SK-N-SH (cell line): ENCODE data around the gene FNDC3B. TPM values are rescaled to one million over a fixed set of nuclear protein-coding genes. Genes with fewer than 3 reads are reported as not detected.
A peak's percentile ranks its signal among the peaks of the same experiment; 100 is the strongest.

Experiments used
- CTCF ChIA-PET: fragments of 300-600, 350-600 bp; formaldehyde crosslinking; extraction: SDS; loops from one replicate; lab custom pipeline; 2021; lab: Yijun Ruan, JAX
- POLR2A ChIA-PET: fragments of 350-600 bp; sonication (Branson Sonifier 250); formaldehyde crosslinking; extraction: SDS; loops from one replicate; lab custom pipeline; 2020; ENCODE audit warnings: antibody characterized with exemption, inconsistent platforms; lab: Yijun Ruan, JAX
- DNase-seq: peaks from one replicate; pipeline ENCODE4 v3.0.0; 2012
- H2AFZ ChIP-seq: fragments of 200-600 bp; sonication (generic); 2 replicates; pipeline ENCODE4 v1.8.1; 2016; ENCODE audit warnings: antibody characterized with exemption, mild to moderate bottlenecking, low read depth
- H3F3A ChIP-seq: fragments of 200-600 bp; sonication (generic); replicated peaks from 2 replicates; pipeline ENCODE3; 2016; ENCODE audit warnings: antibody characterized with exemption, mild to moderate bottlenecking; ENCODE audit not compliant: insufficient read depth
- H3K27ac ChIP-seq, 2 experiments: fragments of 200-500 bp in 1 of 2; fragments of 200-600 bp in 1 of 2; sonication (Bioruptor generic) in 1 of 2; sonication (generic), shearing (Covaris generic) in 1 of 2; 2 replicates each; pipeline versions ENCODE4 v1.5.1 to v1.6.1; 2014 to 2016; ENCODE audit warnings: low read depth in 2 of 2, inconsistent platforms in 1 of 2, low read length in 1 of 2, mild to moderate bottlenecking in 1 of 2, mixed read lengths in 1 of 2
- H3K27me3 ChIP-seq: fragments of 200-600 bp; sonication (generic), shearing (Covaris generic); 2 replicates; pipeline ENCODE4 v1.6.1; 2016; ENCODE audit warnings: mixed run types; ENCODE audit not compliant: insufficient read depth
- H3K36me3 ChIP-seq, 2 experiments: fragments of 200-500 bp in 1 of 2; fragments of 200-600 bp in 1 of 2; sonication (Bioruptor generic) in 1 of 2; sonication (generic) in 1 of 2; replicated peaks in 1 of 2; 2 replicates each; pipeline versions ENCODE3 to v1.5.1; 2014 to 2016; ENCODE audit warnings: low read length in 1 of 2, mild to moderate bottlenecking in 1 of 2; ENCODE audit not compliant: insufficient read depth in 2 of 2, control insufficient read depth in 1 of 2
- H3K4me1 ChIP-seq, 2 experiments: fragments of 200-500 bp in 1 of 2; fragments of 200-600 bp in 1 of 2; sonication (Bioruptor generic) in 1 of 2; sonication (generic), shearing (Covaris generic) in 1 of 2; 2 replicates each; pipeline versions ENCODE4 v1.5.1 to v1.6.1; 2014 to 2016; ENCODE audit warnings: low read depth in 1 of 2, low read length in 1 of 2, mixed run types in 1 of 2; ENCODE audit not compliant: insufficient read depth in 2 of 2, control insufficient read depth in 1 of 2
- H3K4me2 ChIP-seq: fragments of 200-600 bp; sonication (generic), shearing (Covaris generic); 2 replicates; pipeline ENCODE4 v1.6.1; 2017; ENCODE audit warnings: mixed run types
- H3K4me3 ChIP-seq, 2 experiments: fragments of 200-500 bp in 1 of 2; fragments of 200-600 bp in 1 of 2; sonication (Bioruptor generic) in 1 of 2; sonication (generic), shearing (Covaris generic) in 1 of 2; 2 replicates each; pipeline versions ENCODE4 v1.5.1 to v1.8.1; 2014 to 2016; ENCODE audit warnings: low read depth in 2 of 2, inconsistent platforms in 1 of 2, low read length in 1 of 2, mild to moderate bottlenecking in 1 of 2, mixed read lengths in 1 of 2, moderate library complexity in 1 of 2
- H3K79me2 ChIP-seq: fragments of 200-600 bp; sonication (generic); 2 replicates; pipeline ENCODE4 v1.8.1; 2017; ENCODE audit warnings: mild to moderate bottlenecking; ENCODE audit not compliant: insufficient read depth
- H3K9ac ChIP-seq: fragments of 200-600 bp; sonication (generic); 2 replicates; pipeline ENCODE4 v1.6.1; 2017; ENCODE audit warnings: mixed run types
- H3K9me2 ChIP-seq: fragments of 200-600 bp; sonication (generic); 2 replicates; pipeline ENCODE4 v1.6.1; 2017; ENCODE audit warnings: mixed run types
- H3K9me3 ChIP-seq: fragments of 200-600 bp; sonication (generic); 2 replicates; pipeline ENCODE4 v1.6.1; 2017; ENCODE audit warnings: mixed run types, mild to moderate bottlenecking, moderate library complexity
- H4K20me1 ChIP-seq: fragments of 200-600 bp; sonication (generic); 2 replicates; pipeline ENCODE4 v1.6.1; 2017; ENCODE audit warnings: mild to moderate bottlenecking, mixed run types; ENCODE audit not compliant: insufficient read depth
- CHD2 ChIP-seq: fragments of 150-350 bp; IDR thresholded peaks from 2 replicates; pipeline ENCODE4 v1.6.1; 2018; ENCODE audit warnings: low read length; ENCODE audit not compliant: partially characterized antibody
- EZH2phosphoT487 ChIP-seq: fragments of 200-600 bp; sonication (generic); IDR thresholded peaks from 2 replicates; pipeline ENCODE4 v1.6.1; 2017; ENCODE audit warnings: low read depth, mixed run types, mild to moderate bottlenecking, antibody characterized with exemption, moderate library complexity, borderline replicate concordance
- FOSL2 ChIP-seq: IDR thresholded peaks from 2 replicates; pipeline ENCODE4 v1.4.0; 2012; ENCODE audit warnings: low read depth, mild to moderate bottlenecking, moderate library complexity, borderline replicate concordance
- FOXJ3 ChIP-seq: sonication (generic); formaldehyde crosslinking; IDR thresholded peaks from 2 replicates; pipeline ENCODE4 v1.5.1; 2020; ENCODE audit warnings: mild to moderate bottlenecking, missing genetic modification reagents
- MEF2A ChIP-seq: IDR thresholded peaks from 2 replicates; pipeline ENCODE4 v1.4.0; 2012; ENCODE audit warnings: low read depth, borderline replicate concordance
- NRF1 ChIP-seq: IDR thresholded peaks from 2 replicates; pipeline ENCODE4 v1.6.1; 2012; ENCODE audit warnings: low read depth, mild to moderate bottlenecking, low read length
- POLR2AphosphoS5 ChIP-seq: IDR thresholded peaks from 2 replicates; pipeline ENCODE4 v1.6.1; 2012; ENCODE audit warnings: low read depth, low read length
- RAD21 ChIP-seq: IDR thresholded peaks from 2 replicates; pipeline ENCODE4 v1.6.1; 2012; ENCODE audit warnings: mild to moderate bottlenecking, low read length
- RXRA ChIP-seq: IDR thresholded peaks from 2 replicates; pipeline ENCODE4 v1.4.0; 2012; ENCODE audit warnings: low read depth, mild to moderate bottlenecking, borderline replicate concordance
- SMC3 ChIP-seq: IDR thresholded peaks from 2 replicates; pipeline ENCODE4 v1.6.1; 2012; ENCODE audit warnings: low read depth, low read length, improper control_type of control experiment
- TCF12 ChIP-seq: IDR thresholded peaks from 2 replicates; pipeline ENCODE4 v1.4.0; 2012
- WGBS: methylation state at CpG from one replicate; pipeline ENCODE4 v1.1.6; 2017; ENCODE audit warnings: low lambda C conversion rate; 5-methylcytosine and 5-hydroxymethylcytosine counted together
- polyA plus RNA-seq, 3 experiments: library from polyadenylated mRNA; depleted of rRNA; stranded (reverse); fragments of >200 nt; gene quantifications; 2 replicates each; pipeline ENCODE4 v1.2.3, GENCODE V29; 2012
- TF ChIP-seq, protein P1 (sequence below): IDR thresholded peaks from 2 replicates; pipeline ENCODE4 v1.6.1; 2012; ENCODE audit warnings: mild to moderate bottlenecking, low read depth, low read length, moderate library complexity
- TF ChIP-seq, protein P2 (sequence below): fragments of 150-350 bp; IDR thresholded peaks from 2 replicates; pipeline ENCODE4 v1.6.1; 2016; ENCODE audit warnings: mild to moderate bottlenecking, low read depth, low read length
- TF ChIP-seq, protein P3 (sequence below): fragments of 150-350 bp; IDR thresholded peaks from 2 replicates; pipeline ENCODE4 v1.6.1; 2017; ENCODE audit warnings: antibody characterized with exemption, low read length, low read depth, borderline replicate concordance
- TF ChIP-seq, protein P4 (sequence below): IDR thresholded peaks from 2 replicates; pipeline ENCODE4 v1.4.0; 2012; ENCODE audit warnings: low read depth, borderline replicate concordance

The FNDC3B gene
- polyA plus RNA-seq, 1 of the 3 experiments (the other 2 are of a cell fraction), result 10.4 TPM

DNA sequence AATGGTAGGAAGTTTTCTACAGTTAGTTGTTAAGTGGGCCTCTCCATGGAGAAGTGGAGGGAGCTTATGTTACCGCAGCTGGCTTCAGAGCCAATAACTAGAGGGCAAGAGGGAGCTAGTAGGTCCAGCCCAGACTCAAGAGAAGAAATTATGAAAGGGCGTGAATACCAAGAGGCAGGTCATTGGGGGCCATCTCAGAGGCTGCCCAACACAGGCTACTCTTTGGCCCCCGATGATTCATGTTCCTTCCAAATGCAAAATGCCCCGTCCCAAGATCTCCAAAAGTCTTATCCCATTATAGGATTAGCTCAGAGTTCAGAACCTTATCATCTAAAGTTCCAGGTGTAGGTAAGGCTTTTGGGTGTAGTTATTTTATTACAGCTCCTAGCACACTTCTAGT lies 94.5 kb downstream of the FNDC3B start:
- Histone ChIP-seq H3K36me3 (peaks cover 0 to 21% of the 10 kb centered on the region in 2 experiments), H3K79me2 (peaks cover 87% of the 10 kb centered on the region), H3K9me2 (no peaks in the 10 kb centered on the region), H3K27me3 (no peaks in the 10 kb centered on the region), H4K20me1 (no peaks in the 10 kb centered on the region), H3K9me3 (no peaks in the 10 kb centered on the region), H3K4me2 (no peak overlapping the region), H2AFZ (no peak overlapping the region), H3K4me3 (no peak overlapping the region), H3K4me1 (peaks cover 32 to 65% of the 10 kb centered on the region in 2 experiments), H3F3A (peaks cover 47% of the 10 kb centered on the region), H3K27ac (no peak overlapping the region), H3K9ac (no peak overlapping the region)
- ChIA-PET CTCF (no interaction called here), POLR2A (no interaction called here)
- no peak for TF ChIP-seq TCF12
- TF ChIP-seq, protein P1, sequence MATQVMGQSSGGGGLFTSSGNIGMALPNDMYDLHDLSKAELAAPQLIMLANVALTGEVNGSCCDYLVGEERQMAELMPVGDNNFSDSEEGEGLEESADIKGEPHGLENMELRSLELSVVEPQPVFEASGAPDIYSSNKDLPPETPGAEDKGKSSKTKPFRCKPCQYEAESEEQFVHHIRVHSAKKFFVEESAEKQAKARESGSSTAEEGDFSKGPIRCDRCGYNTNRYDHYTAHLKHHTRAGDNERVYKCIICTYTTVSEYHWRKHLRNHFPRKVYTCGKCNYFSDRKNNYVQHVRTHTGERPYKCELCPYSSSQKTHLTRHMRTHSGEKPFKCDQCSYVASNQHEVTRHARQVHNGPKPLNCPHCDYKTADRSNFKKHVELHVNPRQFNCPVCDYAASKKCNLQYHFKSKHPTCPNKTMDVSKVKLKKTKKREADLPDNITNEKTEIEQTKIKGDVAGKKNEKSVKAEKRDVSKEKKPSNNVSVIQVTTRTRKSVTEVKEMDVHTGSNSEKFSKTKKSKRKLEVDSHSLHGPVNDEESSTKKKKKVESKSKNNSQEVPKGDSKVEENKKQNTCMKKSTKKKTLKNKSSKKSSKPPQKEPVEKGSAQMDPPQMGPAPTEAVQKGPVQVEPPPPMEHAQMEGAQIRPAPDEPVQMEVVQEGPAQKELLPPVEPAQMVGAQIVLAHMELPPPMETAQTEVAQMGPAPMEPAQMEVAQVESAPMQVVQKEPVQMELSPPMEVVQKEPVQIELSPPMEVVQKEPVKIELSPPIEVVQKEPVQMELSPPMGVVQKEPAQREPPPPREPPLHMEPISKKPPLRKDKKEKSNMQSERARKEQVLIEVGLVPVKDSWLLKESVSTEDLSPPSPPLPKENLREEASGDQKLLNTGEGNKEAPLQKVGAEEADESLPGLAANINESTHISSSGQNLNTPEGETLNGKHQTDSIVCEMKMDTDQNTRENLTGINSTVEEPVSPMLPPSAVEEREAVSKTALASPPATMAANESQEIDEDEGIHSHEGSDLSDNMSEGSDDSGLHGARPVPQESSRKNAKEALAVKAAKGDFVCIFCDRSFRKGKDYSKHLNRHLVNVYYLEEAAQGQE, result no peak
- TF ChIP-seq POLR2AphosphoS5, result no peak
- TF ChIP-seq, protein P2, sequence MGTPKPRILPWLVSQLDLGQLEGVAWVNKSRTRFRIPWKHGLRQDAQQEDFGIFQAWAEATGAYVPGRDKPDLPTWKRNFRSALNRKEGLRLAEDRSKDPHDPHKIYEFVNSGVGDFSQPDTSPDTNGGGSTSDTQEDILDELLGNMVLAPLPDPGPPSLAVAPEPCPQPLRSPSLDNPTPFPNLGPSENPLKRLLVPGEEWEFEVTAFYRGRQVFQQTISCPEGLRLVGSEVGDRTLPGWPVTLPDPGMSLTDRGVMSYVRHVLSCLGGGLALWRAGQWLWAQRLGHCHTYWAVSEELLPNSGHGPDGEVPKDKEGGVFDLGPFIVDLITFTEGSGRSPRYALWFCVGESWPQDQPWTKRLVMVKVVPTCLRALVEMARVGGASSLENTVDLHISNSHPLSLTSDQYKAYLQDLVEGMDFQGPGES, result no peak
- TF ChIP-seq FOSL2, result no peak
- TF ChIP-seq, protein P3, sequence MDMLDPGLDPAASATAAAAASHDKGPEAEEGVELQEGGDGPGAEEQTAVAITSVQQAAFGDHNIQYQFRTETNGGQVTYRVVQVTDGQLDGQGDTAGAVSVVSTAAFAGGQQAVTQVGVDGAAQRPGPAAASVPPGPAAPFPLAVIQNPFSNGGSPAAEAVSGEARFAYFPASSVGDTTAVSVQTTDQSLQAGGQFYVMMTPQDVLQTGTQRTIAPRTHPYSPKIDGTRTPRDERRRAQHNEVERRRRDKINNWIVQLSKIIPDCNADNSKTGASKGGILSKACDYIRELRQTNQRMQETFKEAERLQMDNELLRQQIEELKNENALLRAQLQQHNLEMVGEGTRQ, result no peak
- TF ChIP-seq NRF1, result no peak
- no peak for TF ChIP-seq EZH2phosphoT487
- TF ChIP-seq RXRA, result no peak
- 93% methylated on average over 4 of the region's 4 CpGs for WGBS
- DNase-seq, result no peak

DNA sequence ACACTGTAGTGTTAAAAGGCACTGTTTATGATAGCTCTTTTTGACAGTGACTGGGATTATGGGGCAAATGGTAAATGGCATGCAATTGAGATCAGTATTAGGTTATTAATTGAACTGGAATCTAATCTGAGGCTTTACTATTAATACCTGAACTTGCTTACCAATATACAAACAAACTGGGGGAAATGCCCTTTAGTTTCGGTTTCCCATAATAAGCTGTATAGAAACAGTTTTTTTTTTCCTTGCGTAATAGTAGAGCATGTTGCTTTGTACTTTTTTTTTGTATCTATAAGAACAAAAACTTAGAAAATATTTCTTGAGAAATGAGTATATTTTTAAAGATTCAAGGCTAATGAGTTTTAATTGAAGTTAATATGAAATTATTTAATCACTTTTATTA lies 95.0 kb downstream of the FNDC3B start:
- Histone ChIP-seq H3K4me2 (no peak overlapping the region), H3K9me2 (no peaks in the 10 kb centered on the region), H3K36me3 (peaks cover 0 to 21% of the 10 kb centered on the region in 2 experiments), H3K79me2 (peaks cover 88% of the 10 kb centered on the region), H2AFZ (no peak overlapping the region), H3K27me3 (no peaks in the 10 kb centered on the region), H3F3A (peaks cover 47% of the 10 kb centered on the region), H3K4me1 (peaks cover 34 to 65% of the 10 kb centered on the region in 2 experiments), H4K20me1 (no peaks in the 10 kb centered on the region), H3K9me3 (no peaks in the 10 kb centered on the region), H3K9ac (no peak overlapping the region), H3K4me3 (no peak overlapping the region), H3K27ac (peak overlapping the region; percentile 13 to 96; a peak in 2 of 4 replicates)
- no peak for DNase-seq
- 94% methylated on average over 2 of the region's 2 CpGs for WGBS
- CTCF ChIA-PET, result interaction anchor here (0.8 kb wide), 1 partner anchor 454 kb away, joined by 4 read pairs; no protein-coding TSS in a partner anchor
- POLR2A ChIA-PET, result no interaction called here
- no peak for TF ChIP-seq RAD21
- TF ChIP-seq FOSL2, result no peak
- TF ChIP-seq FOXJ3 (CRISPR knock-in tag), result no peak
- TF ChIP-seq, protein P4, sequence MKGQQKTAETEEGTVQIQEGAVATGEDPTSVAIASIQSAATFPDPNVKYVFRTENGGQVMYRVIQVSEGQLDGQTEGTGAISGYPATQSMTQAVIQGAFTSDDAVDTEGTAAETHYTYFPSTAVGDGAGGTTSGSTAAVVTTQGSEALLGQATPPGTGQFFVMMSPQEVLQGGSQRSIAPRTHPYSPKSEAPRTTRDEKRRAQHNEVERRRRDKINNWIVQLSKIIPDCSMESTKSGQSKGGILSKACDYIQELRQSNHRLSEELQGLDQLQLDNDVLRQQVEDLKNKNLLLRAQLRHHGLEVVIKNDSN, result no peak
- TF ChIP-seq SMC3, result no peak
- TF ChIP-seq CHD2, result no peak
- TF ChIP-seq RXRA, result no peak
- no peak for TF ChIP-seq EZH2phosphoT487
- no peak for TF ChIP-seq MEF2A
